Measurements from ENCODE around the gene RMP24.
"Not testable (repeated sequence)": the region's sequence is repeated elsewhere in the genome, so short reads cannot be mapped to it uniquely, and the experiment has no call there.

Gene RMP24

DNA sequence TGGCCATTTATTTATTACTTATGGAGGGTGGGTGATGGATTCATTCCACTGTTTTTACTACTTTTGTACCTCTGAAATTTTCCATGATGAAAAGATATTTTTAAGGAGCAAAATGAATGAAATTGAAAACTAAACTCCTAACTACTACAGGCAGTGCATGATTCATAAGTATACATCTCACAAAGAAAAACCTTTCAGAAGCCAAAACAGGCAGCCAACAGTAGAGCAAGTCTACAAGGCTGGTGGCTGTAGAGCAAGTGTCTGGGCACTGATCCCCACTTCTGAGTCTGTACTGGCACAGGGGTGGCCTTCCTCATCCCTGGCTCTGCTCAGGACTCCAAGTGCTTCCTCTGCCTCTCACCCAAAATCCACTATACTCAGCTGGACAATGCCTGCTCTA, 8.2 kb upstream of the RMP24 start:
- in situ Hi-C loops (cut with HindIII; ENCODE audit: low sequenced_read_pairs): no loop called here

DNA sequence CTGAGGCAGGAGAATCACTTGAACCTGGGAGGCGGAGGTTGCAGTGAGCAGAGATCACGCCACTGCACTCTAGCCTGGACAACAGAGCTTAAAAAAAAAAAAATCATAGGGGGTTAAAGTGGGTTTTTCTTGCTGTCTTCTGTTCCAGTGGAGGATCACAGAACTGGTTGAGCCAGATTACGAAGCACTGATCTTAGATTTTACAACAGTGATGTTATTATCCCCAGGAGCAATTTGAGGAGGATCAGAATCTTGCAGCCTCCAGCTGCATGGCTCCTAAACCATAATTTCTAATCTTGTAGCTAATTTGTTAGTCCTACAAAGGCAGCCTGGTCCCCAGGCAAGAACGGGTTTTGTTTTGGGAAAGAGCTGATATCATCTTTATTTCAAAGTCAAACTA, 4.6 kb upstream of the RMP24 start:
- in situ Hi-C loops (cut with HindIII; ENCODE audit: low sequenced_read_pairs): not testable (repeated sequence)

DNA sequence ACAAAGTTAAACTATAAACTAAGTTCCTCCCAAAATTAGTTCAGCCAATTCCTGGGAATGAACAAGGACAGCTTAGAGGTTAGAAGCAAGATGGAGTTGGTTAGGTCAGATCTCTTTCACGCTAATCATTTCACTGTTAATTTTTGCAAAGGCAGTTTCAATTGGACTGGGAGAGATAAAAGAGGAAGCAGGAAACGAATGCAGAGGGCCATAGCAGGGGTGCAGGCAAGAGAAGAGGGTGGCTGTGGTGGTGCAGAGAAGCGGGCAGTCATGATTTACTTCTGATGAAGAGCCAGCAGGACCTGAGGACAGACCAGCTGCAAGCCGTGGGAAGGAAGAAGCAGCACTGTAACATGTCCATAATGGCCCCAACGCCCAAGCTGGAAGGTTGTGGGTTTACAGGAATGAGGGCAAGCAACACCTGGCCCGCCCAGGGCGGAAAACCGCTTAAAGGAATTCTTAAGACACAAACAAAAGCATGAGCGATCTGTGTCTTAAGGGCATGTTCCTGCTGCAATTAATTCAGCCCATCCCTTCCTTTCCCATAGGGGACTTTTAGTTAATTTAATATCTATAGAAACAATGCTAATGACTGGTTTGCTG, 4.1 kb upstream of the RMP24 start:
- in situ Hi-C loops (cut with HindIII; ENCODE audit: low sequenced_read_pairs): no loop called here

DNA sequence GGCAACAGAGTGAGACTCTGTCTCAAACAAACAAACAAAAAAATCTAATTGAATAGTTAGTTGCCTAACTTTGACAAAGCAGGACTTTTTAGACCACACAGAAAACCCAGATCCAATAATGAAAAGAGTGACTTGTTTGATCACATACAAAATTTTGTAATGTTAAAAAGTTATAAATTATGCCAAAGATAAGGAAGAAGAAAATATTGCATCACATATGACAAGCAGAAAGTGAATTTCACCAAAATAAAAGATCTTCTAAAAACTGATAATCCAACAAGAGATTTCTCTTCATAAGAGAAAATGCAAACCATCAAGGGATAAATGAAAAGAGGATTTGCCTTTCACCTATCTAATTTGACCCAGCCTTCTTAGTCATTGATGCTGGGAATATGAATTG, 2.8 kb upstream of the RMP24 start:
- in situ Hi-C loops (cut with HindIII; ENCODE audit: low sequenced_read_pairs): loop anchor here (10.0 kb wide), 1 partner anchor 115 kb away; no protein-coding TSS in a partner anchor

- in situ Hi-C loops (cut with HindIII; ENCODE audit: low sequenced_read_pairs): loop anchor here (10.0 kb wide), 1 partner anchor 113 kb away; no protein-coding TSS in a partner anchor
These were observed 750 bp upstream of the RMP24 start for GRCh38 chr18:35971661-35972196.

- in situ Hi-C loops (cut with HindIII; ENCODE audit: low sequenced_read_pairs): loop anchor here (10.0 kb wide), 1 partner anchor 111 kb away; no protein-coding TSS in a partner anchor
These were observed 1.2 kb downstream of the RMP24 start for GRCh38 chr18:35973650-35974049.

DNA sequence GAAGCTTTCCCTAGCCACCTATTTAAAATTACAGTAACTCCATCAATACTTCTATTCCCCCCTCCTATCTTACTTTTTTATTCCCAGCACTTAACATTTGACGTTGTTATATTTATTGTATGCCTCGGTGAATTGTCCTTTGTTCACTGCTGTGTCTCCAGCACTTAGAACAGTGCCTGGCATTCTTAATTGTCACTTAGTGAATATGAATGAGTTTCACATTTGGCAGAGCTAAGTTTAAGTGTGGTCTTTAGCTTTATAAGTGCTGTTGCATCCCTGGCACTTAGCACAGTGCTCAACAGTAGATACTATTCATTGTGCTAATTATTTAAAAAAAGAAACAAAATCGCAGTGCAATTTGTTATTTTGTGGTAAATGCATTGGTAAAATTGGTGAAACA, 1.7 kb downstream of the RMP24 start:
- in situ Hi-C loops (cut with HindIII; ENCODE audit: low sequenced_read_pairs): loop anchor here (10.0 kb wide), 1 partner anchor 111 kb away; no protein-coding TSS in a partner anchor

GRCh38 chr18:35979112-35979511, 6.6 kb downstream of the RMP24 start:
- in situ Hi-C loops (cut with HindIII; ENCODE audit: low sequenced_read_pairs): loop anchor here (10.0 kb wide), 1 partner anchor 106 kb away; no protein-coding TSS in a partner anchor

- in situ Hi-C loops (cut with HindIII; ENCODE audit: low sequenced_read_pairs): no loop called here
These were observed 10.1 kb downstream of the RMP24 start for GRCh38 chr18:35982409-35983114.

DNA sequence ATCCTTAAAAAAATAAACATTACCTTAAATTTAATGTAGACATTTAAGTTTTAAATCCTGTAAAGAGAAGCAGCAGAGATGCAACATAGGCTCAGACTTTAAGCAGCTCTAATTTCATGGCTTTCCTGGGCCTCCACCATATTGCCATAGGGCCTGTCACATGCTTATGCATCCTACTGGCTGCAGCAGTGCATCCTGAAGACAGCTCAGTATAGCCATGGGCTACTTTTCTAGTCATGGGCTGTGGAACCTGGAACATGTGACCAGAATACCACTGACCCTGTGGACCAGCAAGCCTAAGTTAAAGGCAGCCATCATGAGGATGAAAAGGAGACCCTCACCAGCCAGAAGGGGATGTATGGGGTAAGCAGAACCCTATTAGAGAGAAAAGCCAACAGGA, 10.7 kb downstream of the RMP24 start:
- in situ Hi-C loops (cut with HindIII; ENCODE audit: low sequenced_read_pairs): no loop called here

DNA sequence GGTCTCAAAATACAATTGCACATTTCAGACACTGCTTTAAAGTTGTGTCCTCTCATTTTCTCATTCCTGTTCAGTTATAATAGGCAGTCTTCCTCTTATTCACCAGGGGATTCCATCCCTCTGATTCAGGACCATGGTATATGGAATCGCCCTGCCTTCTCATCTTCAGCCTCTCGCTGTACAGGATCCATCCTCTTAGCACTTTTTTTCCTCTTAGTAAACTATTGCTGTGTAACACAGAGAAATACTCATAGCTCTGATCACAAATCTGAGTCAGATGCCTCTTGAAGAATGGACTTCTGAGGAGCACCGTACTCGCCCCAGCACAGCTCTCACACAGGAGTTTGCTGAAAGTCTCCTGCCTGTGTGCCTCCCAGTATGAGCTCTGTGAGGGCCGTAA, 11.3 kb downstream of the RMP24 start:
- in situ Hi-C loops (cut with HindIII; ENCODE audit: low sequenced_read_pairs): no loop called here

DNA sequence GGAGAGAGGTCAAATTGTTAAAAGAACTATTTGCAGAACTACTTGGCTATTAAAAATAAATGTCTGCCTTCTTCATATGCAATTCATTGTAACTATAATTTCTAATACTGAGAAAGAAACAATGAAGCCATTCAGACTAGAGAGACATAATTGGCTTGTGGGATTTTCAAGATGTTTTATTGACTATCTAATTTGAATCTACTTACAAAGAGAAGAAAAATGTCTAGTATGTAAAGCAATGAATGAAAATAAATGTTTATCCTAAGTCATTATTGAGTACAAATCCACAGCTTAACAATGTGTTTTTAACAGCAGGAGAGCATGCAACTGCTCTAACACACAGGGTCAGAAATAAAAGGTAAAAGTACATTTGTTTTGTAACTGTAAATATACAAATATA, 19.2 kb downstream of the RMP24 start:
- in situ Hi-C loops (cut with HindIII; ENCODE audit: low sequenced_read_pairs): no loop called here

DNA sequence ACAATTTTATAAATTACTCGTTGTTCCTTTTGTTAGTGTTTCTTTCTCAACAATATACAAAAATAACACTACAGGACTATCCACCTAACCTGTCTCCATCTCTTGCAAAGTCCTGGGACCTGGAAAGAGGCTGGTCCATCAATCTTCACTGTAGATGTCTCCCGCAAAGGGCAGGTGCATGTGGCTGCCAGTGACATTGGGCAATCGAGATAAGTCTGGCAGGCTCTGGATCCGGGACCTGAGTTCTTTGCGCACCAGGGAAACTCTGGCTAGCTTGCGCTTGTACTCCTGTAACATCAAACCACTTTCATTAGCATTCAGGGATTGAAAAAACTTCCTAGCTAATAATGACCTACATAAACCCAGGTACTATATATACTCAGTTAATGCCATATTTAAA, 20.5 kb downstream of the RMP24 start:
- in situ Hi-C loops (cut with HindIII; ENCODE audit: low sequenced_read_pairs): no loop called here

DNA sequence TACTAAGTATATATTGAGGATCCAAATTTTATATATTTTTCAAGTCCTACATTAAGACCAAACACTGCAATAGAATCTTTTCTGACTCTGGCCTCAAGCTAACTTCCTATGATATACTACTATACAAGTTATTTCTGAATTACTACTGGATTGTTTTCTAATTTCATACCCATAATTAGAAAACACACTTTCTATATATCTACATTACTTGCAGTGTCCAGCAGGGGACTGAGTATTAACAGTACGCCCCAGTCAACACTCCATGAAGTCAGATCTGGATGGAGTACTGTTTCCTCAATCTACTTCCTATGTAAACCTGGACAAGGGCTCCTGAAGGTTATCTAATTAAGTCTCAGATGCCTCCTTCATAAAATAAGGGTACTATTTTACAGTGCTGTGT, 26.5 kb downstream of the RMP24 start:
- in situ Hi-C loops (cut with HindIII; ENCODE audit: low sequenced_read_pairs): no loop called here

DNA sequence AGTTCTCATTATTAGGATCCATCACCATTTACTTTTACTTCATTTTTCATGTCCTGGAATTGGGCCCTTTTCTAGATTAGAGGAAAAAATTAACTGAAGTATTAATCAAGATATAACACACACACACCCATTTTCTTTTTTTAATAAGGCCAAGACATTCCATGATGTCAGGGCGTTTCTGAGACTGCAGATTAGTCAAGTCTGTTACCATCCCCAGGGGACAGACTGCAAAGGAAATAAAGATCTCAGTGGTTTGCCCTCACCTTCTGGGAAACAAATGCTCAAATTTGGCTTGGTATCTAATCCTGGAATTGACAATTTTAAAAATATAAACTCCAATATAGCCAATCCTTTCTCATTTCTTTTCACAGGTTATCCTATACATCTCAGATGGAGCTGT, 27.4 kb downstream of the RMP24 start:
- in situ Hi-C loops (cut with HindIII; ENCODE audit: low sequenced_read_pairs): no loop called here

- in situ Hi-C loops (cut with HindIII; ENCODE audit: low sequenced_read_pairs): no loop called here
These were observed 34.5 kb downstream of the RMP24 start for GRCh38 chr18:36006997-36007396.

- in situ Hi-C loops (cut with HindIII; ENCODE audit: low sequenced_read_pairs): no loop called here
These were observed 36.7 kb downstream of the RMP24 start for GRCh38 chr18:36009214-36009613.

DNA sequence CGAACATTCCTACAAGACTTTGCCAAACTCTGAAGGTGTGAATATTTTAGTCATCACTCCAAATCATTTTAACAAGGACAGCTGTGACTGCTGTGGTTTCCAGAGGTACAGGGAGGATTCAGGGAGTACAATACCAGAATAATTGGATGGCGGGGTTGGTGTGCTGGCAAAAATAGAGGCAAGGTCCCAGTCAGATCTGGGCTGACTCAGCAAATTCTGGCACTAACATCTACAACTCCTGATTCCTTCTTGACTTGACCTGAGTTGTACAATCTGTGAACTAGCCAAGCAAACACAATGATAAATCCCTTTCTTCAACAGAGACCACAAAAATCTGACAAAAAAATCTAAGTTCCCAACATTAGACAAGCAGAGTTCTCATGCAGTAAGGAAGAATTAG, 40.4 kb downstream of the RMP24 start:
- in situ Hi-C loops (cut with HindIII; ENCODE audit: low sequenced_read_pairs): no loop called here

DNA sequence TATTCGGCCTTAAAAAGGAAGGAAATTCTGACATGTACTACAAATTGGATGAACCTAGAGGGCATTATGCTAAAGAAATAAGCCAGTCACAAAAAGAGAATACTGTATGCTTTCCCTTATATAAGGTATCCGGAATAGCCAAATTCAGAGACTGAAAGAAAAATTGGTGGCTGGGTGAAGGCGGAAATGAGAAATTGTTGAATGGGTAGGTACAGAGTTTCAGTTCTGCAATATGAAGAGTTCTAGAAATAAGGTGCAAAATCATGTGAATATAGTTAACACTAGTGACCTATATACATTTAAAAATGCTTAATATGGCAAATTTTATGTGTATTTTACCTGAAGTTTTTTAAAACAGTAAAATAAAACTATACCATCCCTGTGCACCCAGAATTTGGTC, 43.1 kb downstream of the RMP24 start:
- in situ Hi-C loops (cut with HindIII; ENCODE audit: low sequenced_read_pairs): no loop called here

DNA sequence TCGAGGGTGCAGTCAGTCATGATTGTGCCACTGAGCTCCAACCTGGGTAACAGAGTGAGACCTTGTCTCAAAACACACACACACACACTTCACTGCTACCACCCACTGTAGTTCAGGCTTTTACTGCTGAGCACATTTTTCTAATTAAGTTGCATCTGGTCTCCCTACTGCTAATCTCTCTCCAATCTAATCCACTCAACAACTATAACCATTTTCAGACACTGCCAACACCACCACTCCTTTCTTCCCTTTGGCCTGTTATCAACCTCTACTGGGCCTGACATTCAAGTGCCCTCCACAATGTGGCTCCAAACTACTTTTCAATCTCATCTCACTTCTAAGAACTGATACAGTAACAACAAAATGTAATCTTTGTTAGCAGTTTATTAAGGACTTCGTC, 44.8 kb downstream of the RMP24 start:
- in situ Hi-C loops (cut with HindIII; ENCODE audit: low sequenced_read_pairs): no loop called here

DNA sequence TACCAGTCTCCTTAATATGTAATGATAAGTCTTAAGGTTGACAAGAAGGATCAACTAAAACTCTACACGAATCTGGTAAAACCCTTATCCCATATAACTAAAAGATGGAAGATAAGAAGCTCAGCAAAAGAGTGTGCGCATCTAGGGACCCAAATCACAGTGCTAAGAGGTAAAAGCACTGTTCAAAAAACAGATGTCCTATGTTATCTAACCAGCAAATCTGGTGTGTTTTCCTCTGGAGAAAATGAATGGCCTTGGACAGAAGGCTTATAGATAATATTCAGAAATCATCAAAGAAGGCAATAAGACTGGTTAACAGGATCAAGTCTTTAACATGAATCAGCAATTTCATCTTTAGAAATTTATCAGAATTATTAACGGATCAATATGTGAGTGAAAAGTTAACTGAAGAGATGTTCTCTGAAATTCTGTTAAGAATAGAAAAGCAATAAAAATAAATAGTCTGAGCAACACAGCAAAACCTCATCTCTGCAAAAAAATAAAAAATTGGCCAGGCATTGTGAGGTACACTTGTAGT, 47.8 kb downstream of the RMP24 start:
- in situ Hi-C loops (cut with HindIII; ENCODE audit: low sequenced_read_pairs): no loop called here

DNA sequence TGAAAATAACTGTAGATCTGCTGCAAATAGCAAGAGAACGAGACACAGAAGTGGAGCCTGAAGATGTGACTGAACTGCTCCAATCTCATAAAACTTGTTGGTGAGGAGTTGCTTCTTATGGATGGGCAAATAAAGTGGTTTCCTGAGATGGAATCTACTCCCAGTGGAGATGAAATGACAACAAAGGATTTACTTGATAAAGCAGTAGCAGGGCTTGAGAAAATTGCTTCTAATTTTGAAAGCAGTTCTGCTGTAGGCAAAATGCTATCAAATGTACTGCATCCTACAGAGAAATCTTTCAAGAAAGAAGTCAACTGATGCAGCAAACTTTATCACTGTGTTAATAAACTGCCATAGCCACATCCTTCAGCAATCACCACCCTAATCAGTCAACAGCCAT, 50.9 kb downstream of the RMP24 start:
- in situ Hi-C loops (cut with HindIII; ENCODE audit: low sequenced_read_pairs): no loop called here

Data from DLD1 (cell line).